ENCODE results near the gene CDIP1.

GRCh38 chr16:4491898-4492297 is 46.7 kb downstream of the CDIP1 start:
- TF ChIP-seq EP300 (IDR thresholded peaks at IDR 0.05) (no peak), CTCF (IDR thresholded peaks at IDR 0.05) (no peak)
